Adrenal gland (tissue), 12 donors: ENCODE data around the gene HIPK2. TPM values are rescaled to one million over a fixed set of nuclear protein-coding genes. Genes with fewer than 3 reads are reported as not detected.
A peak's percentile ranks its signal among the peaks of the same experiment; 100 is the strongest.

Source experiments
- DNase-seq, 7 donors: peaks; one replicate each; pipeline ENCODE4 v3.0.0-alpha.2; 2019 to 2020
- H3K27ac ChIP-seq, 5 donors: fragments of 200-600 bp; sonication (generic) in 4 of 5; 1 replicate in 3 of 5; 2 replicates in 2 of 5; pipeline versions ENCODE4 v1.5.1 to v1.8.0; 2016 to 2020; ENCODE audit warnings: mild to moderate bottlenecking in 1 of 5
- H3K27me3 ChIP-seq: fragments of 200-600 bp; 2 replicates; pipeline ENCODE4 v1.8.0; 2021
- H3K36me3 ChIP-seq, 2 donors: fragments of 200-600 bp; replicated peaks in 1 of 2; 1 replicate in 1 of 2; 2 replicates in 1 of 2; pipeline versions ENCODE4 v1.5.1 to v1.8.0; 2018 to 2022
- H3K4me1 ChIP-seq, 2 donors: fragments of 200-600 bp; replicated peaks in 1 of 2; 1 replicate in 1 of 2; 2 replicates in 1 of 2; pipeline versions ENCODE4 v1.5.1 to v1.8.0; 2018 to 2021
- H3K4me3 ChIP-seq, 4 donors: fragments of 200-600 bp; sonication (generic) in 3 of 4; one replicate each; pipeline ENCODE4 v1.5.1; 2016 to 2018
- H3K9me3 ChIP-seq, 3 donors: fragments of 200-600 bp; sonication (generic) in 1 of 3; replicated peaks in 1 of 3; 1 replicate in 2 of 3; 2 replicates in 1 of 3; pipeline versions ENCODE4 v1.5.1 to v1.8.0; 2016 to 2021
- CTCF ChIP-seq, 6 experiments: fragments of 450-650 bp in 4 of 6; fragments of 200-600 bp in 2 of 6; sonication (generic) in 1 of 6; IDR thresholded peaks; 1 replicate in 5 of 6; 2 replicates in 1 of 6; pipeline versions ENCODE4 v1.5.1 to v1.8.0; 2016 to 2021; ENCODE audit warnings: antibody characterized with exemption in 6 of 6, mild to moderate bottlenecking in 2 of 6, moderate library complexity in 1 of 6
- POLR2A ChIP-seq, 2 donors: fragments of 450-650 bp; IDR thresholded peaks; one replicate each; pipeline ENCODE4 v1.6.1; 2017; ENCODE audit warnings: antibody characterized with exemption in 2 of 2, mild to moderate bottlenecking in 2 of 2, moderate library complexity in 1 of 2
- WGBS, 4 donors: extraction: QIAGEN DNeasy Blood & Tissue Kit in 2 of 4; methylation state at CpG; one replicate each; pipeline versions ENCODE4 v1.1.5 to v1.1.7; 2013 to 2017; 5-methylcytosine and 5-hydroxymethylcytosine counted together
- intact Hi-C, 2 donors: fragments of 100-400 bp; cut with DNase I; formaldehyde crosslinking; loops; one replicate each; pipeline versions ENCODE4 v1.14.1 to v1.15.0; 2022 to 2023
- polyA plus RNA-seq, 3 donors: library from polyadenylated mRNA; stranded (reverse); fragments of 200-250 nt in 2 of 3; fragments of 350-450 nt in 1 of 3; fragmentation: Illumina TruSeq in 1 of 3; extraction: RNeasy Lipid Tissue Mini Kit (QIAGEN cat#74804) in 1 of 3; gene quantifications; one replicate each; pipeline ENCODE4 v1.2.3, GENCODE V29; 2013 to 2014
- total RNA-seq, 9 donors: library from RNA; depleted of rRNA in 4 of 9; stranded (reverse); fragments of >200 nt in 4 of 9; fragments of 120-200 nt in 1 of 9; fragmentation: NEBNext Ultra II Directional in 1 of 9; extraction: Animal tissue kit (Norgen Biotek cat#: 25700) in 1 of 9; gene quantifications; one replicate each; pipeline versions ENCODE4 v1.1.0 to v1.2.4, GENCODE V29; 2013 to 2023
- donor health status: healthy with polysubstance abuse.
- donor health status: Bipolar disorder and iron deficiency.
- donor health status: DM: yes; HTN: yes; CAD: no.
- donor health status: DM: no; HTN: no; CAD: no.
- donor health status: DM: no; HTN: no; CAD: no.
- donor health status: DM: yes; HTN: yes; CAD: no.

Gene HIPK2
- total and polyA plus RNA-seq, 12 donors = 4.7 to 82.4 (median 49.8) TPM

- peak in 1 of 7 donors; percentile 30 for DNase-seq
- WGBS, 4 donors = 79 to 84% (median 80%) methylated on average over 18 to 19 of the region's 19 CpGs
- no peak overlapping the region for H3K4me3 ChIP-seq
- H3K27ac ChIP-seq = no peak overlapping the region
- no peaks in the 10 kb centered on the region for H3K27me3 ChIP-seq
- H3K9me3 ChIP-seq = no peaks in the 10 kb centered on the region
- intact Hi-C loops = no loop called here
- peaks cover 13 to 18% of the 10 kb centered on the region in 2 donors for H3K4me1 ChIP-seq
- TF ChIP-seq CTCF (IDR thresholded peaks at IDR 0.05) (no peak), POLR2A (IDR thresholded peaks at IDR 0.05) (no peak)
- H3K36me3 ChIP-seq = peaks cover 0 to 31% of the 10 kb centered on the region in 2 donors
Observed at GRCh38 chr7:139630643-139631519, 146.9 kb downstream of the HIPK2 start.

- no peak overlapping the region for H3K27ac ChIP-seq
- intact Hi-C loops = loop anchor here in 1 of 2 donors (10.0 kb wide), 1 partner anchor 125 kb away; no protein-coding TSS in a partner anchor
- H3K9me3 ChIP-seq = no peaks in the 10 kb centered on the region
- H3K4me3 ChIP-seq = no peak overlapping the region
- WGBS, 4 donors = 67 to 73% (median 69%) methylated on average over 4 of the region's 4 CpGs
- TF ChIP-seq CTCF (IDR thresholded peaks at IDR 0.05) = no peak
- no peak for TF ChIP-seq POLR2A (IDR thresholded peaks at IDR 0.05)
- peak in 6 of 7 donors; percentile 43 to 72 (median 62) for DNase-seq
- no peaks in the 10 kb centered on the region for H3K27me3 ChIP-seq
- H3K36me3 ChIP-seq = peaks cover 0 to 42% of the 10 kb centered on the region in 2 donors
- peaks cover 13 to 18% of the 10 kb centered on the region in 2 donors for H3K4me1 ChIP-seq
Observed at GRCh38 chr7:139629392-139630082, 148.3 kb downstream of the HIPK2 start.

- TF ChIP-seq CTCF (IDR thresholded peaks at IDR 0.05) (no peak), POLR2A (IDR thresholded peaks at IDR 0.05) (no peak)
- intact Hi-C loops = loop anchor here in 1 of 2 donors (10.0 kb wide), 1 partner anchor 123 kb away; no protein-coding TSS in a partner anchor
- Histone ChIP-seq H3K27ac (no peak overlapping the region), H3K4me1 (peaks cover 13 to 18% of the 10 kb centered on the region in 2 donors), H3K9me3 (no peaks in the 10 kb centered on the region), H3K27me3 (no peaks in the 10 kb centered on the region), H3K36me3 (peaks cover 0 to 47% of the 10 kb centered on the region in 2 donors), H3K4me3 (no peak overlapping the region)
- DNase-seq = no peak
- WGBS, 4 donors = 83 to 97% (median 89%) methylated on average over 4 of the region's 4 CpGs
Observed at GRCh38 chr7:139627831-139628230, 150.0 kb downstream of the HIPK2 start.

GRCh38 chr7:139626817-139627216, 151.0 kb downstream of the HIPK2 start:
- DNase-seq = no peak
- intact Hi-C loops = loop anchor here in 1 of 2 donors (10.0 kb wide), 1 partner anchor 122 kb away; no protein-coding TSS in a partner anchor
- 77 to 88% (median 79%) methylated on average over 1 of the region's 1 CpG for WGBS, 4 donors
- H3K36me3 ChIP-seq = peaks cover 0 to 53% of the 10 kb centered on the region in 2 donors
- no peak overlapping the region for H3K4me3 ChIP-seq
- H3K27ac ChIP-seq = no peak overlapping the region
- H3K9me3 ChIP-seq = no peaks in the 10 kb centered on the region
- H3K4me1 ChIP-seq = peaks cover 13 to 18% of the 10 kb centered on the region in 2 donors
- no peaks in the 10 kb centered on the region for H3K27me3 ChIP-seq
- TF ChIP-seq CTCF (IDR thresholded peaks at IDR 0.05) (no peak), POLR2A (IDR thresholded peaks at IDR 0.05) (no peak)
